Measurements from ENCODE around the gene SPAG4.
A peak's percentile ranks its signal among the peaks of the same experiment; 100 is the strongest.

DNA sequence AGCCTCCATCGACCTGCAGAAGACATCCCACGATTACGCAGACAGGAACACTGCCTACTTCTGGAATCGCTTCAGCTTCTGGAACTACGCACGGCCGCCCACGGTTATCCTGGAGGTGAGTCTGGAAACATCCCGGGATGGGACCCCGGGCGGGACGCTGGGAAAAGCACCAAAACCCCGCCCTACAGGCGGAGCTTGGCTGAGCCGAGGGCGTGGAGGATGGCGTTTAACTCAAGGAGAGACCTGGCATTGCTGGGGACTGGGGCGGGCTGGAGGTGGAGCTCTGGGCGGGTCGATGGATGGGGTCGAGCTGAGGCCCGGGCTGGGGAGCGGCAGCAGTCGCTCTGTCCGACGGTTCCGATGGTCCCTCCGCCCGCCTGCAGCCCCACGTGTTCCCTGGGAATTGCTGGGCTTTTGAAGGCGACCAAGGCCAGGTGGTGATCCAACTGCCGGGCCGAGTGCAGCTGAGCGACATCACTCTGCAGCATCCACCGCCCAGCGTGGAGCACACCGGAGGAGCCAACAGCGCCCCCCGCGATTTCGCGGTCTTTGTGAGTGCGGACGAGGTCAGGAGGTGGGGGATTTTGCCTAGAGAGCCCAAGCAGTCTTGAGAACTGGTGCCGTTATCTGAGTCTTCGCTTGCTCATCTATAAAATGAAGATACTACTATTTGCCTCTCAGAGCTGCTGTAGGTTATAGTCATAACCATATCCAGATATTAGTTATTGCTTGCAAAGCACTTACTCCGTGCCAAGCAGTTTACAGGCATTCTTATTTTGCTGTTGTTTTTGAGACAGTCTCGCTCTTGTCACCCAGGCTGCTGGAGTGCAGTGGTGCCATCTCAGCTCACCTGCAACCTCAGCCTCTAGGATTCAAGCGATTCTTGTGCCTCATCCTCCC lies 3.8 kb downstream of the SPAG4 start:
- TF ChIP-seq, protein P1, sequence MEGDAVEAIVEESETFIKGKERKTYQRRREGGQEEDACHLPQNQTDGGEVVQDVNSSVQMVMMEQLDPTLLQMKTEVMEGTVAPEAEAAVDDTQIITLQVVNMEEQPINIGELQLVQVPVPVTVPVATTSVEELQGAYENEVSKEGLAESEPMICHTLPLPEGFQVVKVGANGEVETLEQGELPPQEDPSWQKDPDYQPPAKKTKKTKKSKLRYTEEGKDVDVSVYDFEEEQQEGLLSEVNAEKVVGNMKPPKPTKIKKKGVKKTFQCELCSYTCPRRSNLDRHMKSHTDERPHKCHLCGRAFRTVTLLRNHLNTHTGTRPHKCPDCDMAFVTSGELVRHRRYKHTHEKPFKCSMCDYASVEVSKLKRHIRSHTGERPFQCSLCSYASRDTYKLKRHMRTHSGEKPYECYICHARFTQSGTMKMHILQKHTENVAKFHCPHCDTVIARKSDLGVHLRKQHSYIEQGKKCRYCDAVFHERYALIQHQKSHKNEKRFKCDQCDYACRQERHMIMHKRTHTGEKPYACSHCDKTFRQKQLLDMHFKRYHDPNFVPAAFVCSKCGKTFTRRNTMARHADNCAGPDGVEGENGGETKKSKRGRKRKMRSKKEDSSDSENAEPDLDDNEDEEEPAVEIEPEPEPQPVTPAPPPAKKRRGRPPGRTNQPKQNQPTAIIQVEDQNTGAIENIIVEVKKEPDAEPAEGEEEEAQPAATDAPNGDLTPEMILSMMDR (IDR thresholded peaks at IDR 0.05): peak in 2 of 5 experiments; percentile 16 to 19
- no peak for TF ChIP-seq POLR2A (IDR thresholded peaks at IDR 0.05)
